ENCODE measurements around the gene SLC28A3. TPM values are rescaled to one million over a fixed set of nuclear protein-coding genes. Genes with fewer than 3 reads are reported as not detected.

SLC28A3 gene
- total RNA-seq, 1 experiment from 2014 or later, result 4.7 TPM

DNA sequence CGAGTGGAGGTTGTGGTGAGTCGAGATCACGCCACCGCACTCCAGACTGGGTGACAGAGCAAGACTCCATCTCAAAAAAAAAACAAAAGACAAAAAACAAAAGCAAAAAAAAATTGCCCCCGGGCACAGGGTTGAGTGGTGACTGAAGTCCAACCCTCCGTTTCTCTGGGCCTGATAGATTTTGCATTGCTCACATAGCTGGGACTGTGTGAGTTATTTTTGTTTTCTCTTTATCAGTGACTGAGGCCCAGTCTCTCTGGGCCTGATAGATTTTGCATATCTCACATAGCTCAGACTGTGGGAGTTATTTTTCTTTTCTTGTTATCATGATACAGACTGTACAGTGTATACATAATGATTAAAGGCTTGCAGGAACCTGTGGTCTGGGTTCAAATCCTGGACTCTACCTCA is 2.6 kb upstream of the SLC28A3 start:
- no peak for DNase-seq (ENCODE audit: low spot score)

DNA sequence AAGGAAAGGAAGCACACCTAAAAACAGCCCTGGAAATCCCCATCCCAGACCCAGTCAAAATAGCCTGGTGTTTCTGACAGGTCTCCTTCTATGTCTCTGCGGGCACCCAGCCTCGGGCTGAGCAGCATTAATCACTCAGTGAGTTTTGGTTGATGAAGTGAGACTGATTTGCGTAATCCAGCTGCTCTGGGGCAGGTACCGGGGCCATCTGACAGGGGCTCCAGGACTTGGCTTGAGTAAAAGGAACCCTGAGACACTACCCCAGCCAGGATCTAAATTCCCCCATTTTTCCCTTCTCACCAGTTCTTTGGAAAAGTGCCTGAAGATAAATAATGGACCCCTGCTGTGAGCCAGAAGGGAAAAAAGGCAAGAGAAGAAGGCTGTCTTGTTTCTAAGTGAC is 596 bp downstream of the SLC28A3 start:
- DNase-seq (ENCODE audit: low spot score), result peak; percentile 45

DNA sequence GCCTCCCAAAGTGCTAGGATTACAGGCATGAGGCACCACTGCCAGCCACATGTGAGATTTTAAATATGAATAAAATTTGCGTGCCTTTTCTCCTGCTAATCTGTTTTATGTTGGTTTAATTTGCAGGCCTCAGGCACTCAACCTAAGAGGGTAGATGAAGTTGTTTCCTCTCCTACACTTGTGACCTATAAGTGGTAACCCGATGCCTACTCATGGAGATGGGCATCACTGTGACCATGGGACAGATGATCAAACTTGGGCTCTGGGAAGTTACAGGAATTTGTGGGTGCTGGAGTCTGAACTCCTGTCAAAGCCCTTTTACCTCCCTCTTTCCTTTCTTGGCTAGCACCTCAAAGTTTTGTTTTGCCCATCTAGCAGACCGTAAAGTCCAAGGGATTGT is 1.1 kb downstream of the SLC28A3 start:
- DNase-seq (ENCODE audit: low spot score), result no peak

DNA sequence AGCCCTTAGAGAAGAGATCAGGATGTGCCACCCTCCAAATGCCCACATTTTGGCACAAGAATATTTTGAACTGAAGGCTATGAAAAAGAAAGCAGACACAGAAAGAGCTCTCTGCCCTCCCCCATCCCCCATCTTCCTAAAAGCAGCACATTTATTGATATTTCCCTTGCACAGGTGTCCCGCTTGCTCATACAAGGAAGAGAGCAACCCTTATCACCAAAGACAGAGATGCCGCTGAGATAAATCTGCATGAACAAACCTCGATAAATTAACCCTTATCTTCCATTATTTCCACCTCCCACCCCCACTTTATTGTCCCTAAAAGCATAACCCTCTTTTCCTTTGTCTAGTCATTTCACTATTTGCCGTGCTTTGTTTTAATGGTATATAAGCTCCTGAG is 1.8 kb downstream of the SLC28A3 start:
- DNase-seq (ENCODE audit: low spot score), result peak; percentile 62

DNA sequence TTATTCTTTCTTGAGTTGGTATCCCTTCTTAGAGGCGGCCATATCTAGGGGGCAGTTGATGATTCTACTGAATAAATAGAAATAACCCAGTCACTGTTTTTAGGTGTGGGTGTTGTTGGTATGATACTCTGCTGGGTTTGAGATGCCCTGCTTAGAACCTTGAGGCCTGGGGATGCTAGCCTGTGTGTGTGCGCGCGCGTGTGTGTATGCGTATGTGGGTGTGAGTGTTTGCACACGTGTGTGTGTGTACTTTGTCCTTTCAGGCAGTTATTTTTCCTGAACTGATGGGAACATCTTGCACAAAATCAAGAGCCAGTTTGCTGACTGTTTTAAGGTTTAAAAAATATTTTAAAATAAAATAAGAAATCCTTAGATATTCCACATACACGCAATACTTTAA is 3.3 kb downstream of the SLC28A3 start:
- DNase-seq (ENCODE audit: low spot score), result no peak

DNA sequence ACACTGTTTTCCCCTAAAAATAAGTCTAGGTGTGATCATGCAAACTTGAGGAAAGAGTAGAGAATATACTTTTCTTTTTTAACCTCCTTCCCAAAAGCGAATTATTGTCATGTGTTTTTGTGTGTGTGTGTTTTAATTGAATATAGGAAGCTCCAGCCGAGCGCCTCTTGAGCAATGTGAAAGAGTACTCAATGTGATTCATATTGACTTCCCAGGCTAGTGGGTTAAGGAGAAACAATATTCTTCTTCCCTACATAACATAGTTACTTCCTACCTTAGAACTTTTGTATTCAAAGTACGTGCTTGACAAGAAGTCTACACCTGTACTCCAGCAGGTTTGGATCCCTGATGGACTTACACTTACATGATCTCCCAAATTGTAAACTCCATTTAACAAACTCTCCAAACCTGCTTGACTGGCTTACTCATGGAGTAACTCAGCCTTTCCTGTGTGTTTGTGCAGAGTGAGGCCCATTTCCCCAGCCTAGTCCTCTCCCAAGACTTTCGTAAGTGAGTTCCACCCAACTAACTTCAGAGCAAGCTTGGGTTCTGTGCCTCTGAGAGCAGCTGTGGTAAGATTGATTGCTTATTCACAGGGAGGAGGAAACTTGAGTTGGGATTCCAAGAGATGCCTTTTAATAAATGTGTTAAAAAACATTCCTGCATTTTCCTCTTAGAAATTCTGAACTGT is 9.3 kb downstream of the SLC28A3 start:
- peak; percentile 86 for DNase-seq (ENCODE audit: low spot score)

DNA sequence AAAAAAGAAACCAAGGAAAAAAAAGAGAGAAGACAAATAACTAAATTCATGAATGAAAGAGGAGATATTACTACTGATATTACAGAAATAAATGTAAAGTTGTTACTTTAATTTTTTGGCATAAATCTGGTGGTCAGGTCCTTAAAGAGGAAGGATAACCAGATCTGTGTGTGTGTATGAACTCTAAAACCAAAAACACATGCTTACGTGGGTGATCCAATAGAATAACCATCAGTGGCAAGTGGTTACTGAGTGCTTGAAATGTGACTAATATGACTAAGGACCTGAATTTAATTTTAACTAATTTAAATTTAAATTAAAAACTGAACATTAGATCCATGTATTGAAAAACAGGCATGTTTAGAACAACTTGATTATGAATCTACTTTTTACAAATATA is 10.3 kb downstream of the SLC28A3 start:
- DNase-seq (ENCODE audit: low spot score), result no peak

DNA sequence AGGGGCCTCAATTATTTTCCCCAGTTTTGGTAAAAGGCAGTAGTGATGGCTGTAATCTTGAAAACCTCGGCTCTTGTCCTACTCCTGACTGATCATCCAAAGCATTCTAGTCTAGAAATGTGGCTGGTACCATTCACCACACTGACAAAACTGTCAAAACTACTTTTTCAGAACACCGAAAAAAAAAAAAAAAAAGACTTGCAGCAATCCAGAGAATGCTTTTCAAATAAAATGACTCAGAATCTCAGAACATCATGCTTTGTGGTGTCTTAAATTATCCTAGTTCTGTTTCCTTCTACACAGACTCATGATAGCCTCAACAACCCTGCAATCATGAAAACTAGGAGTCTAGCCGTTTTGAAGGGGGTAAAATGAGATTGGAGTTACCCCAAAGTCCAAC is 13.4 kb downstream of the SLC28A3 start:
- no peak for DNase-seq (ENCODE audit: low spot score)

DNA sequence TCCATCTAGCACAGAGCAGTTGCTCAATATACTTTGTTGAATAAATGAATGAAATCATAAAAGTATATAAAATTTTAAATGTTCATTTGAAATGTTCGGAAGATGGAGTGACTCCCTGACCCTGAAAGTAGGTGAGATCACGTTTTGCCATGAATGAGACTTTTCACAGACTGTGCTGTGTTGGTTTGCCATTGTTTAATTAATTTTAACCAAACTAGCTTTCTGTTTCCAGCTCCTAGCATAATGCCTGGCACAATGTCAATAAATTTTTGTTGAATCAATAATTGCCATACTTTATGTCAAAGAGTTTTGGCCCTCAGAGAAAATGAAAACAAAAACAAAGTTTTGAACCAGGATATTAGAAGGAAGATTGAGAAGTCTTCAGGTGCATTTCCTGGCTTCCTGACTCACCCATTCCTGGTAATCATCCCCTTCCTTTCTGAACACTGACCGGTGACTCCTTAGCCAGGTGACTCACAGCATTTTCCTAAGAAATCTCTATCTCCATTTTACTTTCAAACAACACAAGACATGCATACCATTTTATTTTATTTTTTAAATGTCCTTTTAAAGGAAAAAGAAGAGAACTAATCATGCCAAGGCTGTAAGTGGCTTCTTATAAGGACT is 15.1 kb downstream of the SLC28A3 start:
- DNase-seq (ENCODE audit: low spot score), result peak; percentile 54

DNA sequence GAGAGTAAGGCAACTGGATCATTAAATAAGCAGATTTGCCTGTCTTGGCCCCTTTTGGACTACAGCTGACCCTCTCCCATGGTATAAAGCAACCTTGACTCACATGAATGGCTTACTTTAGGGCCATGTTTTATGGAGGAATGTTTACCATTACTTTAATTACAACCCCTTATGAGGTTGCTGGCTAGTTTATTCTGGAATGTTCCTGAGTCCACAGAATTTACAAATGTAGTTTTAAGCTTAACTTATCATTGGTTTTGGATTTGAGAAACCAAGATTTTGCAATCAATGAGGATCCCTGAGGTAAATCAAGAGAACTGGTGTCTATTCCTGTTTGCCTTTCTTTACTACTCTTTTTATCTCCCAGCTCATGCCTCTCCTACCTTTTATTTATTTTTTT is 15.7 kb downstream of the SLC28A3 start:
- no peak for DNase-seq (ENCODE audit: low spot score)

DNA sequence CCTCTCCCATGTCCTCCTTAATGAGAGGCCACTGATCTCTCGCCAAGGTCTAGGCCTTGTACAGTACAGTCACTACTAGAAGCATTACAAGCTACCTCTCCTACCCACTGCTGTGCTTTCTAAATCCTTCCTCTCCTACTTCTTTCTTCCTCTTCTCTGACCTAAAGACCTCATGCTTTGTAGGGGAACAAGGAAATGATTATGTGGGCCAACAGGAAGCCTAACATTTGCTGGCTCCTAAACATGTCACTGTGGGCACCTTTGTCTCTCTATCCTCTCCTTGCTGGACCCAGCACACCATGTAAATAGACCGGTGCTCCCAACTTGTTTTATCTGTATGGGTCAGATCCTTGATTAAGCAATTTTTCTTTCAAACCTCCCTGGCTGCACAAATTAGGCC is 16.7 kb downstream of the SLC28A3 start:
- DNase-seq (ENCODE audit: low spot score), result no peak

DNA sequence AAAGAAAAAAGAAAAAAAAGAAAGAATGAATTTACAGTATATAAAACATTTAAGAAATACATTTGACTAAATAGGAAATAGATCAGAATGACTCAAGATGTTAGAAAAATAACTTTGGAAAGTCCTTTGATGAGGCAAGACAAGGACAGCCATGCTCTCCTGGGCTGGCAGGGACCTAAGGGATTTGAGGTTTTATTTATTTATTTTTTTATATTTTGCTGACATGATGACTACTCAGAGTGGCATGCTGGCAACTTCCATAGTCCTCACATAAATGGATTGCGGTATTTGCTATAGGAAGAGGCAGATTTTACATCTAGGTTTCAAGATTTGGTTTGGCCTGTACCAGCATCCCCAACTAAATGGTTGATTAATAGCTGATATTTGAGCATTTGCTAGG is 17.7 kb downstream of the SLC28A3 start:
- DNase-seq (ENCODE audit: low spot score), result no peak

DNA sequence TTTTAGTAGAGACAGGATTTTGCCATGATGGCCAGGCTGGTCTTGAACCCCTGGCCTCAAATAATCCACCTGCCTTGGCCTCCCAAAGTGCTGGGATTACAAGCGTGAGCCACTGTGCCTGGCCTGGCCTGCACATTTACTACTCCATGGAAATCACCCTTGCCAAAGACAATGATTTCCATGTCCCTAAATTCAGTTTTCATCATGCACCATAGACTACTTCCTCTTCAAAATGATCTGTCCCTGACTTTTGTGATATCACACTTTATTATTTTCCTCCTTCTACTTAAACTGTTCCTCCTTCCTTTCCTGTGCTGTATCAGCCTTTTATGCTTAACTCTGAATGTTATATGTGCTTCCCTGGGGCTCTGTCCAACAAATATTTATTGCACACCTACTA is 20.3 kb downstream of the SLC28A3 start:
- no peak for DNase-seq (ENCODE audit: low spot score)

DNA sequence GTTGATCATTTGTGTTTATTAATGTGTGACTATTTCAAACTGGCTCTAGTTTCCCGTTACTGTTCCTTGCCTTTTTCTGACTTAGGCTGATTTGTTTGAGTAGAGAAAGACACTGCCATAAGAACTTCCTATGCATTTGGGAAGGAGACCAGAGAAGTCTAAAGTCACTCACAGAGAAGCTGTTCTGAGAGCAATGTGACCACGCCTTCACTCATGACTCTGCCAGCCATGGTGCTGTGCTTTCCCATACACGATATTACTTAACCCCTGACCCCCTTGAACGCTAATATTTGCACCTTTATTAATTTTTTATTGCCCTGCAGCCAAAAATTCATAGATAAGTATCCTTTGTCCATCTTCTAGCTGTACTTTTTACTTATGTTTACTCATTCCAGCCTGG is 20.9 kb downstream of the SLC28A3 start:
- no peak for DNase-seq (ENCODE audit: low spot score)

DNA sequence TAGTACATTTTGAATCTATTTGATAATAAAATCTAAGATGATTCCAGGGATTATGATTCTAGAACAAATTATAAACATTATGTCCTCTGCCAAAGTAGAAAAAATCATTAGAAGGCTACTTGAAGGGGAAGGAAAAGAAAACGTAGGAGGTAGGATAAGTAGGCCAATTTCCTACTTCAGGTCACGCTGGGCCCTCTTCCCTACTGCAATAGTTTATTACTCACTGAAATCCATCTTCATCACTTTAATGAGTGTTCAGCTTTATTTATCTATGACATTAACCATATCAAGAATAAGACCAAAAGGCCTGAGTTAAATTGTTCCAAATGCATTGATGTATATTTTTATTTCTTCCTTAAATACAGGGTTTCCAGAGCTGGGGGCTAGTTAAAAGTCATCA is 21.6 kb downstream of the SLC28A3 start:
- no peak for DNase-seq (ENCODE audit: low spot score)

DNA sequence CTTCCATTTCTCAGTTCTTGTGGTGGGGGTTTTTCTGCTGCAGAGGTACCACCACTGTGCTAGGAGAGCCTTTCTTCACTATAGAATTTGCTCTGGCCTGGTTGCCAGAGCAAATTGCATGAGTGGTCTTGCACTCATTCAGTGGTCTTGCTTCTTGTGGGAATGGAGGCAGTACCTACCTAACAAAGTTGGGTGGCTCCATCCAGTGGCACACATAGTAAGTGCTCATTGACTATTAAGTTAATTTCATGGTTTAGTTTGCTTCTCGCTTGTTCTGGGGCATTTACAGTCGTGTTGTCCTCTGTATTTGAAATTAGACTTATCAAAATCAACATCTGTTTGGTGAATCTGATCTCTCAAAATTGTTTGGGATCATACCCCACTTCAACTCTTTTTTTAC is 23.0 kb downstream of the SLC28A3 start:
- no peak for DNase-seq (ENCODE audit: low spot score)

DNA sequence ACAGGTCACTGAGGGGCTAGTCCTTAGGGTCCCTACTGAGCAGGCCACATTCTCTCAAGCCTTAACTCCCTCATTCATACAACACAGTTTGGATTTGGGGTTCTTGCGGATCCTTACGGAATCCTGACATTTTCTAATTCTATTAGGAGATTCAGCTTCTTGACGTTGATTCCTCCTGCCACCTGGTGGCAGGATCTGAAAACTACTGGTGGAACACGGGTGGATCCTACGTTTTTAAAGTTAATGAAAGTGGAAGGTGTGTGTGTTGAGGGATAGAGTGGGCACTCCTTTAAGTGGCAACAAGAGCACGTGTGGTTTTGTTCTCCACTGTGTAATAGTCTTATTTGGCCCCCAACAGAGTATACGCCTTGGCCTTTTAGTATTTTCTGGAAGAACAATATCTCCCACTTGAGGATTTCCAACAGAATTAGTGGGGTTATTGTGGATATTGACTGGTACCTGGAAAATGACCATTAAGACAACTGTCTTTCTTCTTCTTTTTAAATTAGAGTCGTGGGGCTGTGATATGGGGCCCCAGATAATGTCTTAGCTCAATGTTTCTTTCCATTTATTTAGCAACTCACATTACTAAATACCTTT is 25.2 kb downstream of the SLC28A3 start:
- DNase-seq (ENCODE audit: low spot score), result peak; percentile 73

DNA sequence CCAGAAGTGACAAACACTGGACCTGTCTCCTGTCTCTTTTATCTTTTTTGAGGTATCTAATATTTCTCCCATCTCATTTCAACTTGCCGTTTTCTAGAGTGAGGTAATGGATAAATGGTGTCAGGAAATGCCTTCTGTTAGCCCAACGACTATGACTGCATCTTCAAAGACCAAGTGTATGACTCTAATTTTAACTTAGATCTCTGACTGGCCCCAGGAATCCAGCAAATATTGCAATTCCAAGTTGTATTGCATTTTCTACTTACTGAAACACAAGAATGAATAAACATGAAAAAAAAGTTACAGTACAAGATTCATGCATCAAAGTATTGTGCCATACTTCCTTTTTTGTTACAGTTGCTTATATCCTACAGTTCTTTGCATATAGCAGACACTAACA is 26.3 kb downstream of the SLC28A3 start:
- DNase-seq (ENCODE audit: low spot score), result no peak

DNA sequence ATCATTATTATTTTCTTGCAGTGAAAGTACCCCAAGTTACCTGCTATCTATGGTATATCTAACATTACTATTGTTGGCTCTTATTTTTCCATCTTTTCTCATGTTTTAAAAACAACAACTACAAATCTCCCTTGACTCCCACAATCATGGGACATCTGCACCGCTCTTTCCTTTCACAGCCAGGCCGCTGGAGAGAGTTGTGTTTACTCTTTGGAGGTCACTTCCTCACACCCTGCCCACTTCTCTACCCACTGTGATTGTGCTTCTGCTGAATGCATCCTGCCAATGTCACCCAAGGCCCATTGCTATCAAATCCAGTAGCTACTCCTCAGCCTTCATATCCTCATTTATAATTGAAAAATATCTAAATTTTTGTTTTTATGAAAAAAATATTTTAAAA is 29.7 kb downstream of the SLC28A3 start:
- no peak for DNase-seq (ENCODE audit: low spot score)

DNA sequence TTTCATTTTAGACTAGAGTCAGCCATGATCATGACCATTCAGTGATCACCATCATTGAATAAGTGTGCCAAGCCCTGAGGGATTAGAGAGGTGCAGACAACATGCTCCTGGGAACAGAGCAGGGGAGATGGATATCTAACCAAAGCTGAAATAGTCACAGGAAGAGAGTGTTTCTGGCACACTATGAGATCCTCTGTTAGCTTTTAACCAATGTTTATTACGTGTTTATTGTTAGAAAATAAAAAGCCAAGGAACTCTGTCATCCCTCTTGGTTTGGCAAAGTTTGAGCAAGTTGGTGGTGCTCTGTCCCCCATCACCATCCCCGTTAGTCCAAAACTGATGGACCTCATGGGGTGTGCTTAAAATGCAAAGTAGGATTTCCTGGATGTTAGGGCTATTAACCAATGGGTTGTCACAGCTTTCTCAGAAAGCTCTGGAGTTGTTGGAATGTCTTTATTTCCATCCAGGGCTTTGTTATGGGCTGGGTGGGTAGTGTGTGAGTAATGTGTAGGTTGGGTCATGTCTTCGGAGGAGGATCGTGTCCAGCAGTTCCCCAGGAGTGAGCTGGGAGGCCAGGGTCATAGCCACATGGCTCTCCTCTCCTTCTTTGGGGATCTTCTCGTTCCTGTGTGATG is 34.9 kb downstream of the SLC28A3 start:
- DNase-seq (ENCODE audit: low spot score), result no peak

DNA sequence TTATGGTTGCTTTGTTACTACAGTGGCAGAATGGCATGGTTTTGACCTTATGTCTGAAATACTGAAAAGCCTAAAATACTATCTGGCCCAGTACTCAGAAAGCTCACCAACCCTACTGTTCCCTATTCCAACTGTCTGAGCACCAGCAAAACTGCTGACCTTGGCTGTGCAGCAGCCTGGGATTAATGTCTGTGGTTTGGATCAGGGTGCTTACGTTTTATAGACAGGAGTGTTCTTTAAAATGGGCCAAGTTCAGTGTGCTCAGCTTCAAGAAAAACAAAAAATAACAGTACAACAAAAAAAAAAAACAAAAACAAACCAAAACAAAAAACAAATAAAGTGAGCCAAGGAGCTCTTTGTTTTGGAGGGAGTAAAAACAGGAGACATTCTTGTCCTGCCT is 36.4 kb downstream of the SLC28A3 start:
- DNase-seq (ENCODE audit: low spot score), result no peak

DNA sequence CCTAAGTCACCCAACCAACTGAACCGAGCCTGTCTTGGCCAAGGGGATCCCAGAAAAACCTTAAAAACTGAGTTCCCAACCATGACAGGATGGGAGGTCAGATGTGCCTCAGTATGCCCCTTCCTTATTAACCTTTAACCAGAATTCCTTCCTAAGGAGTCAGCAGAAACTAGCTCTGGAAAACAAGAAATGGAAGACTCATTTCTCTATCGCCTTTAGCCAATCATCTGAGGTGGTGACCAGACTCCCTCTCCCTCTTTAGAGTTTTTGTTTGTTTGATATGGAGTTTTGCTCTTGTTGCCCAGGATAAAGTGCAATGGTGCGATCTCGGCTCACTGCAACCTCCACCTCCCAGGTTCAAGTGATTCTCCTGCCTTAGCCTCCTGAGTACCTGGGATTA is 37.5 kb downstream of the SLC28A3 start:
- DNase-seq (ENCODE audit: low spot score), result no peak

DNA sequence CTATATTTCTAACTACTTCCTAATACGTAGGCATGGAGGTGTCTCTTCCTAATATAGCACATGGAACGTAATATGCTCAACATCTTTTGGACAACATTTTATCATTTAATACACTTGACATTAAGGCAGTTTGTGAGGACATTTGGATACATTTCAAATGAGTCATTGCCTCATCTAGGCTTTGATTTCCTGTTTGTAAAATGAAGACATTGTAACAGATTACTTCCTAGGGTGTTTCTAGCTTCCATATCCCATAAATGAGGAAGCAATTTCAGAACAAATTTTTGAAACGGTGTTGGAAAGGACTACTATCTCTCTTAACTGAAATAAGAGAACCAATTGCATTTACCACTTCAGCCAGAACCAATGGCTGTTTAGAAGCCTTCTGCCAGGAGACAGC is 38.7 kb downstream of the SLC28A3 start:
- DNase-seq (ENCODE audit: low spot score), result no peak

All from HT-29 (cell line).